AG09309 (cell line): ENCODE data around the gene DOCK2.

ENCODE experiments used
- DNase-seq: peaks from one replicate; pipeline ENCODE4 v3.0.0-alpha.2; 2010; ENCODE audit warnings: low read depth
- H3K4me3 ChIP-seq: 2 replicates; pipeline ENCODE4 v1.5.1; 2011; ENCODE audit warnings: mild to moderate bottlenecking, low read depth, low read length, moderate library complexity; ENCODE audit not compliant: control insufficient read depth
- CTCF ChIP-seq: IDR thresholded peaks from 2 replicates; pipeline ENCODE4 v1.5.1; 2011; ENCODE audit warnings: mild to moderate bottlenecking, low read depth, low read length, inconsistent platforms; ENCODE audit not compliant: insufficient read depth, control insufficient read depth; ENCODE audit errors: missing control alignments

The DOCK2 gene

GRCh38 chr5:169785771-169786618 lies 148.9 kb downstream of the DOCK2 start:
- no peak for DNase-seq
- TF ChIP-seq CTCF, result no peak
- no peak overlapping the region for H3K4me3 ChIP-seq

GRCh38 chr5:169788168-169788567 lies 151.1 kb downstream of the DOCK2 start:
- TF ChIP-seq CTCF, result no peak

GRCh38 chr5:169789417-169789940 lies 152.4 kb downstream of the DOCK2 start:
- no peak overlapping the region for H3K4me3 ChIP-seq
- DNase-seq, result no peak
- TF ChIP-seq CTCF, result no peak

More at GRCh38 chr5:169788168-169788567, 151.1 kb downstream of the DOCK2 start:
- no peak for DNase-seq
- no peak overlapping the region for H3K4me3 ChIP-seq

- no peak for TF ChIP-seq CTCF
- no peak for DNase-seq
- no peak overlapping the region for H3K4me3 ChIP-seq
Observed at GRCh38 chr5:169791251-169791650, 154.2 kb downstream of the DOCK2 start.

- no peak overlapping the region for H3K4me3 ChIP-seq
- DNase-seq, result no peak
- TF ChIP-seq CTCF, result no peak
Observed at GRCh38 chr5:169795338-169795737, 158.3 kb downstream of the DOCK2 start.

GRCh38 chr5:169796731-169797130 lies 159.7 kb downstream of the DOCK2 start:
- no peak for DNase-seq
- TF ChIP-seq CTCF, result no peak
- no peak overlapping the region for H3K4me3 ChIP-seq
